Sigmoid colon (tissue), 7 donors: ENCODE results near the gene GPR4. TPM values are rescaled to one million over a fixed set of nuclear protein-coding genes. Genes with fewer than 3 reads are reported as not detected.

Source experiments
- DNase-seq: peaks from one replicate; pipeline ENCODE4 v3.0.0-alpha.2; 2019
- H3K27ac ChIP-seq, 4 donors: fragments of 200-600 bp; sonication (generic); one replicate each; pipeline ENCODE4 v1.5.1; 2016 to 2019; ENCODE audit warnings: mild to moderate bottlenecking in 1 of 4
- H3K27me3 ChIP-seq, 3 donors: fragments of 200-600 bp; sonication (generic); one replicate each; pipeline ENCODE4 v1.5.1; 2019; ENCODE audit warnings: mild to moderate bottlenecking in 1 of 3
- H3K36me3 ChIP-seq, 4 donors: fragments of 200-600 bp; sonication (generic); one replicate each; pipeline ENCODE4 v1.5.1; 2016 to 2019
- H3K4me1 ChIP-seq, 4 donors: fragments of 200-600 bp; sonication (generic); one replicate each; pipeline ENCODE4 v1.5.1; 2017 to 2019
- H3K4me3 ChIP-seq, 4 donors: fragments of 200-600 bp; sonication (generic); one replicate each; pipeline ENCODE4 v1.5.1; 2017 to 2019; ENCODE audit warnings: mild to moderate bottlenecking in 2 of 4, moderate library complexity in 1 of 4
- H3K9me3 ChIP-seq, 4 donors: fragments of 200-600 bp in 3 of 4; sonication (generic) in 3 of 4; one replicate each; pipeline versions ENCODE4 v1.5.1 to v1.6.1; 2013 to 2019
- EP300 ChIP-seq, 4 donors: sonication (generic); formaldehyde crosslinking; IDR thresholded peaks; one replicate each; pipeline ENCODE4 v1.6.1; 2017; ENCODE audit warnings: antibody characterized with exemption in 4 of 4
- POLR2A ChIP-seq, 2 donors: fragments of 450-650 bp; IDR thresholded peaks; one replicate each; pipeline ENCODE4 v1.6.1; 2016; ENCODE audit warnings: antibody characterized with exemption in 2 of 2, mild to moderate bottlenecking in 2 of 2, moderate library complexity in 2 of 2
- POLR2AphosphoS5 ChIP-seq, 4 donors: sonication (generic); formaldehyde crosslinking; IDR thresholded peaks; one replicate each; pipeline ENCODE4 v1.6.1; 2017; ENCODE audit warnings: antibody characterized with exemption in 4 of 4
- WGBS, 2 donors: extraction: QIAGEN DNeasy Blood & Tissue Kit; methylation state at CpG; one replicate each; pipeline ENCODE4 v1.1.7; 2013; 5-methylcytosine and 5-hydroxymethylcytosine counted together
- intact Hi-C: fragments of 100-400 bp; cut with DNase I; formaldehyde crosslinking; loops from one replicate; pipeline ENCODE4 v1.15.1; 2023
- polyA plus RNA-seq, 3 donors: library from polyadenylated mRNA; stranded (reverse); fragments of 200-250 nt; gene quantifications; one replicate each; pipeline ENCODE4 v1.2.3, GENCODE V29; 2013
- total RNA-seq, 4 donors: library from RNA; depleted of rRNA; stranded (reverse); fragments of >200 nt; gene quantifications; one replicate each; pipeline ENCODE4 v1.1.0, GENCODE V29; 2016
- TF ChIP-seq, protein P1 (sequence below), 4 experiments: fragments of 450-650 bp in 3 of 4; fragments of 200-600 bp in 1 of 4; IDR thresholded peaks; one replicate each; pipeline ENCODE4 v1.5.1; 2016 to 2019; ENCODE audit warnings: antibody characterized with exemption in 4 of 4, mild to moderate bottlenecking in 3 of 4, moderate library complexity in 2 of 4
- donor health status: healthy with polysubstance abuse.
- donor health status: Bipolar disorder and iron deficiency.
- donor health status: healthy.

GPR4 gene
- total and polyA plus RNA-seq, 7 donors = 0.46 to 1.9 (median 0.99) TPM

GRCh38 chr19:45556835-45557234, 45.2 kb downstream of the GPR4 start:
- no peak for DNase-seq
- H3K27ac ChIP-seq = no peak overlapping the region
- no peak overlapping the region for H3K4me3 ChIP-seq
- no peak for TF ChIP-seq POLR2AphosphoS5 (IDR thresholded peaks at IDR 0.05)
- TF ChIP-seq, protein P1, sequence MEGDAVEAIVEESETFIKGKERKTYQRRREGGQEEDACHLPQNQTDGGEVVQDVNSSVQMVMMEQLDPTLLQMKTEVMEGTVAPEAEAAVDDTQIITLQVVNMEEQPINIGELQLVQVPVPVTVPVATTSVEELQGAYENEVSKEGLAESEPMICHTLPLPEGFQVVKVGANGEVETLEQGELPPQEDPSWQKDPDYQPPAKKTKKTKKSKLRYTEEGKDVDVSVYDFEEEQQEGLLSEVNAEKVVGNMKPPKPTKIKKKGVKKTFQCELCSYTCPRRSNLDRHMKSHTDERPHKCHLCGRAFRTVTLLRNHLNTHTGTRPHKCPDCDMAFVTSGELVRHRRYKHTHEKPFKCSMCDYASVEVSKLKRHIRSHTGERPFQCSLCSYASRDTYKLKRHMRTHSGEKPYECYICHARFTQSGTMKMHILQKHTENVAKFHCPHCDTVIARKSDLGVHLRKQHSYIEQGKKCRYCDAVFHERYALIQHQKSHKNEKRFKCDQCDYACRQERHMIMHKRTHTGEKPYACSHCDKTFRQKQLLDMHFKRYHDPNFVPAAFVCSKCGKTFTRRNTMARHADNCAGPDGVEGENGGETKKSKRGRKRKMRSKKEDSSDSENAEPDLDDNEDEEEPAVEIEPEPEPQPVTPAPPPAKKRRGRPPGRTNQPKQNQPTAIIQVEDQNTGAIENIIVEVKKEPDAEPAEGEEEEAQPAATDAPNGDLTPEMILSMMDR (IDR thresholded peaks at IDR 0.05) = no peak
- TF ChIP-seq POLR2A (IDR thresholded peaks at IDR 0.05) = no peak
- TF ChIP-seq EP300 (IDR thresholded peaks at IDR 0.05) = no peak
- H3K9me3 ChIP-seq = no peaks in the 10 kb centered on the region
- H3K27me3 ChIP-seq = no peaks in the 10 kb centered on the region
- WGBS, 2 donors = 90 to 91% methylated on average over 5 of the region's 5 CpGs
- peaks cover 0 to 10% (median 3%) of the 10 kb centered on the region in 4 donors for H3K36me3 ChIP-seq
- intact Hi-C loops = loop anchor here (5.0 kb wide), 1 partner anchor 35 kb away; no protein-coding TSS in a partner anchor
- peaks cover 0 to 6% (median 0%) of the 10 kb centered on the region in 4 donors for H3K4me1 ChIP-seq

- peaks cover 0 to 6% (median 0%) of the 10 kb centered on the region in 4 donors for H3K4me1 ChIP-seq
- peaks cover 0 to 10% (median 3%) of the 10 kb centered on the region in 4 donors for H3K36me3 ChIP-seq
- no peaks in the 10 kb centered on the region for H3K27me3 ChIP-seq
- intact Hi-C loops = no loop called here
- 90 to 92% methylated on average over 1 of the region's 1 CpG for WGBS, 2 donors
- no peak overlapping the region for H3K4me3 ChIP-seq
- DNase-seq = no peak
- H3K27ac ChIP-seq = no peak overlapping the region
- TF ChIP-seq, protein P1 (IDR thresholded peaks at IDR 0.05) = no peak
- TF ChIP-seq POLR2A (IDR thresholded peaks at IDR 0.05) = no peak
- no peak for TF ChIP-seq EP300 (IDR thresholded peaks at IDR 0.05)
- no peak for TF ChIP-seq POLR2AphosphoS5 (IDR thresholded peaks at IDR 0.05)
- H3K9me3 ChIP-seq = no peaks in the 10 kb centered on the region
Measured at GRCh38 chr19:45554481-45554880, 47.5 kb downstream of the GPR4 start.

GRCh38 chr19:45553464-45553863, 48.5 kb downstream of the GPR4 start:
- Histone ChIP-seq H3K36me3 (peaks cover 0 to 10% (median 3%) of the 10 kb centered on the region in 4 donors), H3K4me3 (no peak overlapping the region), H3K27ac (no peak overlapping the region), H3K9me3 (no peaks in the 10 kb centered on the region), H3K27me3 (no peaks in the 10 kb centered on the region), H3K4me1 (peaks cover 0 to 4% (median 0%) of the 10 kb centered on the region in 4 donors)
- intact Hi-C loops = no loop called here
- TF ChIP-seq POLR2A (IDR thresholded peaks at IDR 0.05) (no peak), EP300 (IDR thresholded peaks at IDR 0.05) (no peak), POLR2AphosphoS5 (IDR thresholded peaks at IDR 0.05) (no peak)
- TF ChIP-seq, protein P1 (IDR thresholded peaks at IDR 0.05) = no peak
- no peak for DNase-seq
- 19 to 74% methylated on average over 34 of the region's 34 CpGs for WGBS, 2 donors

DNA sequence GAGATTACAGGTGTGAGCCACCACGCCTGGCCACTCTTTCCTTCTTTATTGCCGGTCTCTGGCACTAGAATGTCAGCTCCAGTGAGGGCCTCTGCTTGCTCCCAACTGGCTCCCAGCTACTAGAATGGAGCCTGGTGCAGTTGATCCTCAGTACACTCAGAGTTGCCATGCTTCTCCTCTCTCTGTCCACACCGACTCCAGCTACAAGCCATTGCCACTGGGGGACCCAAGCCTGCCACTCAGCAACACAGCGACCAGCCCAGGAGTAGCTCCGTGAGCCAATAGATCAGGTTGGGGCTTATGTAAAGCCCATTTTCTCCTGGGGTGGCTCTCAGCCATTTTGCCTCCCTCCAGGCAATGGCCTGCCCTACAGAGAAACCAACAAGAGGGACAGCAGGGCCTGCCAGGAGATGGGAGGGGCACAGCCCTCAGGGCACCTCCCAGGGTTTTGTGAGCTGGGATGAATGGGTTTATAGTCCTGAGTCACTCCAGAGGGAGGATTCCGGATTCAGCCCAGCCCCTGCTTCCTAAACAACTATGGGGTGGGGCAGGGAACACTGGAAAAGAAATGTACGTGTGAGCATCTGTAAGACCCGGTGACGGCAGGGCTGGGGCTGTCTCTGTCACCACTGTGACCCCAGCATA, 53.9 kb downstream of the GPR4 start:
- peaks cover 0 to 9% (median 0%) of the 10 kb centered on the region in 4 donors for H3K4me1 ChIP-seq
- no peak for TF ChIP-seq POLR2AphosphoS5 (IDR thresholded peaks at IDR 0.05)
- H3K27ac ChIP-seq = no peak overlapping the region
- H3K27me3 ChIP-seq = no peaks in the 10 kb centered on the region
- H3K36me3 ChIP-seq = peaks cover 0 to 5% (median under 1%) of the 10 kb centered on the region in 4 donors
- no peak for DNase-seq
- 48 to 81% methylated on average over 9 of the region's 9 CpGs for WGBS, 2 donors
- no peak overlapping the region for H3K4me3 ChIP-seq
- intact Hi-C loops = no loop called here
- no peaks in the 10 kb centered on the region for H3K9me3 ChIP-seq

DNA sequence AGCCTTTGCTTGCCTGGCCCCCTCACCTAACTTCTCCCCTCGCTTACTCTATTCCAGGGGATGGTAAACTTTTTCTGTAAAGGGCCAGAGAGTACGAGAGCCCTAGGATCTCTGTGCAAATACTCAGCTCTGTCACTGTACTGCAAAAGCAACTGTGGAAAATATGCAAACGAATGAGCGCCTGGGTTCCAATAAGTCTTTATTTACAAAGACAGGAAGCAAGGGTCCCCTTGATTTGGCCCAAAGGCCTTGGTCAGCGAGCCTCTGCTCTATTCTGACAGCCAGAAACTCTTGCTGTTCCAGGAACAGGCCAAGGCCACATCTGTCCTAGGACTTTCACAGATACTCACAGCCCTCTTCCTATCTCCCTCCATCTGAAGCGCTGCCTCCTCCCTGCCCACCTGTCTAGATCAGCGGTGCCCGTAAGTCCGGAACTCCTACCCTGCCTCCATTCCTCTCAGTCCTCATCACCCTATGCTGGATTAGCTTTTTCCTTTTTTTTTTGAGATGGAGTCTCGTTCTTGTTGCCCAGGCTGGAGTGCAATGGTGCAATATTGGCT, 54.7 kb downstream of the GPR4 start:
- no peaks in the 10 kb centered on the region for H3K36me3 ChIP-seq
- intact Hi-C loops = no loop called here
- TF ChIP-seq EP300 (IDR thresholded peaks at IDR 0.05) (no peak), POLR2AphosphoS5 (IDR thresholded peaks at IDR 0.05) (no peak), POLR2A (IDR thresholded peaks at IDR 0.05) (no peak)
- TF ChIP-seq, protein P1 (IDR thresholded peaks at IDR 0.05) = no peak
- no peak overlapping the region for H3K27ac ChIP-seq
- no peaks in the 10 kb centered on the region for H3K9me3 ChIP-seq
- DNase-seq = no peak
- no peaks in the 10 kb centered on the region for H3K27me3 ChIP-seq
- WGBS, 2 donors = 89 to 93% methylated on average over 10 of the region's 10 CpGs
- H3K4me3 ChIP-seq = no peak overlapping the region
- H3K4me1 ChIP-seq = peaks cover 0 to 9% (median 0%) of the 10 kb centered on the region in 4 donors
